ENCODE data around the gene XYLT1.
"Not testable (repeated sequence)": the region's sequence is repeated elsewhere in the genome, so short reads cannot be mapped to it uniquely, and the experiment has no call there.

Gene XYLT1, protein sequence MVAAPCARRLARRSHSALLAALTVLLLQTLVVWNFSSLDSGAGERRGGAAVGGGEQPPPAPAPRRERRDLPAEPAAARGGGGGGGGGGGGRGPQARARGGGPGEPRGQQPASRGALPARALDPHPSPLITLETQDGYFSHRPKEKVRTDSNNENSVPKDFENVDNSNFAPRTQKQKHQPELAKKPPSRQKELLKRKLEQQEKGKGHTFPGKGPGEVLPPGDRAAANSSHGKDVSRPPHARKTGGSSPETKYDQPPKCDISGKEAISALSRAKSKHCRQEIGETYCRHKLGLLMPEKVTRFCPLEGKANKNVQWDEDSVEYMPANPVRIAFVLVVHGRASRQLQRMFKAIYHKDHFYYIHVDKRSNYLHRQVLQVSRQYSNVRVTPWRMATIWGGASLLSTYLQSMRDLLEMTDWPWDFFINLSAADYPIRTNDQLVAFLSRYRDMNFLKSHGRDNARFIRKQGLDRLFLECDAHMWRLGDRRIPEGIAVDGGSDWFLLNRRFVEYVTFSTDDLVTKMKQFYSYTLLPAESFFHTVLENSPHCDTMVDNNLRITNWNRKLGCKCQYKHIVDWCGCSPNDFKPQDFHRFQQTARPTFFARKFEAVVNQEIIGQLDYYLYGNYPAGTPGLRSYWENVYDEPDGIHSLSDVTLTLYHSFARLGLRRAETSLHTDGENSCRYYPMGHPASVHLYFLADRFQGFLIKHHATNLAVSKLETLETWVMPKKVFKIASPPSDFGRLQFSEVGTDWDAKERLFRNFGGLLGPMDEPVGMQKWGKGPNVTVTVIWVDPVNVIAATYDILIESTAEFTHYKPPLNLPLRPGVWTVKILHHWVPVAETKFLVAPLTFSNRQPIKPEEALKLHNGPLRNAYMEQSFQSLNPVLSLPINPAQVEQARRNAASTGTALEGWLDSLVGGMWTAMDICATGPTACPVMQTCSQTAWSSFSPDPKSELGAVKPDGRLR

DNA sequence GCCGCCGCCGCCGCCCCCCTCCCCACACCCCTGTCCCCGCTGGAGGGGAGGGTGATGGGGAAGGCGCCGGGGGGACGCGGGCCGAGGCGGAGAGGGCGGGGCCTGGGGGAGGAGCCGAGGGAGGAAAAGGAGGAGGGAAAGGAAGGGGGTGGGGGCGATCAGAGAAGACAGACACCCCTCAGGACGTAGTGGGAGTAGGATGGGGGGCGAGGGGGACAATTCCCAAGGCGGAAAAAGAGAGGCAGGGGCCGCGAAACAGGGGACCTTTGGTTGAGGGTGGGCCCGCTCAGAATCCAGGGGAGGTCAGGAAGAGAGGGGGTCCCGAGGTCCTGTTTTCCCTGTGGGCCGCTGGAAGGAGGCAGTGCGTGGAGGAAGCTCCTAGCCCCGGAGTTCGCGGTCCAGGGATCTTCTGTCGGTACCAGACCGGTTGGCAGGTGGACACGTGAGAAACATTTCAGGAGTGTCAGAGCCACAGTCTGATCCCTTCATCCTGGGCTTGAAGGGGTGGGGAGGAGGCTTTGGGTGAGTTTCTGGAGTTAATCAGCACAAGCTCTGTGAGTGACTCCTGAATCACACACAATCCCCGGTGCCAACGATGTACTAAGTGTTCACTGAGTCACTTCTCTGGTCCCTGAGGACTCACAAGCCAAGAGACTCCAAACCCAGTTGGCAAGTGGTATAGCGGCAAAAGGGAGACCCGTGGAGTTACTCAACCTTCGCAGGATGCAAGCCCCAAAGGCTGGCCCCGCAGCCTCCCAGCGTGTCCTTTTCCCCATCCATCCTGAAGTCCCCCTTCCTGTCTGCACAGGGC lies at the start of gene XYLT1:
XYLT1 (minus strand) TSS at position 53 of the 811 bp plus-strand sequence. CDS start 164 bp downstream, outside the sequence.
- DNase-seq, result peak; percentile 59

DNA sequence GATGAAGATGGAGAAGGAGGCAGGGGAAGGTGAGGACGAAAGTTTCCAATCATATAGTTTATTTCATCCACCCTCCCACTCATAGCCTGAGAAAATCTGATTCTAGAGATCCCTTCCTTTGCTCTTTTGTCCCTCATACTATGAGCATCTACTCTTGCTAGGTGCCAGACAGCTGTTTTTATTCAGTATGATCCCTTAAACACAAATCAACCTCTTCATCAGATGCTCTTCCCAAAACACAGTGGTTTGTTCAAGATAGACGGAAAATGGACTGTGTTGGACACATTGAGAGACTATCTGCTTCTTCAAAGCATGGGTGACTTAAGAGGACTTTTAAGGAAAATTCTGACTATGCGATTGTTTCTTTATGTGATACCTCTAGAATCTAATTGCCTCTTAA lies 49.4 kb upstream of the XYLT1 start:
- DNase-seq, result no peak

DNA sequence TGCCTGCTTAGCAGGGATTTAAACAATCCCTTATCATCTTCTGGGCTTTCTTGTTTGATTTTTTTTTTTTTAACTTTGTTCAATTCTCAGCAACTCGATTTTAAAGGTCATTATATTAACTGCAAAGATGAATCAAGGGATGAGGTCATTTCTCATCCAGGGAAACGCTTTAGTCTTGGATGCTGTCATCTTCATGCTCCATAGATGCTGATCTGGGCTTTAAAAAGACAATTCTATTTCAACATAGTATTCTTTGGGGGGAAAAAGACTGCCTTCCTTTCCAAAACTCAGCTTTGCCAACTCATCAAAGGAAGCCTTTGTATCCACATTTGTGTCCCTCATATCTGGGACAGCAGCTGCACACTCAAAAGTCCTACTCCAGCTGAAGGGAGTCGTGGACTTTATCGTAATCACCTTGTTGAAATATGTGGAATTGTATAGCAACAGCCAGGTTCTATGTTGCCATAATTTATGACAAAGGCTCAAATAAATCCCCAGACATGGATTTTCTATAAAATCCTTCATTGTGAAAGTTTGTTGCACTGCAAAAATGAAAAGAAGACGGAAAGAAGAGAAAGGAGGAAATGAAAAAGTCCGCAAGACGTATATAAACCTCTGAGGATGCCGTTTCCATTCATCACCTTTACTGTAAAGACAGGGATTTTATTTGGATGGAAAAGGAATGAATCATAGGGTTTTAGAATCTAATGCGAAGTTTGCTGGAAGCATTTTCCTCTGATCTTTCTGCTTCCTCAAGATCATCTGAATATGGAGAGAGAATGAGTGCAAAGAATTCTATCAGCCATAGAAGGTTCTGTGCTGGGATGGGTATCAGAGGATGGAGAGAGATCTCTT lies 48.6 kb upstream of the XYLT1 start:
- no peak for DNase-seq

DNA sequence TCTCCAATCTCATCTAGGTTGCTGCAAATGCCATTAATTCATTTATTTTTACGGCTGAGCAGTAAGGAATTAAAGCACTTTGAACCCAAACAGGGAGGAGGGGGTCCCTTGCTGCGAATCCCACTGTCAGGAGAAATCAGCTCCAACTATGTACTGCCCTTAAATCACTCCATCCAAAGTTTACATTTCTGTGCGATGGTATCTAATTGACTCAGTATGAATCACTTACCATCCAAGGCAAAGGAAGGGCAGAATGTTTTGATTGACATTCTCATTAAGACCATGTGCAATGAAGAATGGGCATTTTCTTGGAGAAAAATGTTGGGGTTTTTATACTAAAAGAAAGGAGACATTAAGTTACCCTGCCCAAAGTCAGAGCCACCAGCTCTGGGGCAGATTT lies 47.7 kb upstream of the XYLT1 start:
- DNase-seq, result no peak

DNA sequence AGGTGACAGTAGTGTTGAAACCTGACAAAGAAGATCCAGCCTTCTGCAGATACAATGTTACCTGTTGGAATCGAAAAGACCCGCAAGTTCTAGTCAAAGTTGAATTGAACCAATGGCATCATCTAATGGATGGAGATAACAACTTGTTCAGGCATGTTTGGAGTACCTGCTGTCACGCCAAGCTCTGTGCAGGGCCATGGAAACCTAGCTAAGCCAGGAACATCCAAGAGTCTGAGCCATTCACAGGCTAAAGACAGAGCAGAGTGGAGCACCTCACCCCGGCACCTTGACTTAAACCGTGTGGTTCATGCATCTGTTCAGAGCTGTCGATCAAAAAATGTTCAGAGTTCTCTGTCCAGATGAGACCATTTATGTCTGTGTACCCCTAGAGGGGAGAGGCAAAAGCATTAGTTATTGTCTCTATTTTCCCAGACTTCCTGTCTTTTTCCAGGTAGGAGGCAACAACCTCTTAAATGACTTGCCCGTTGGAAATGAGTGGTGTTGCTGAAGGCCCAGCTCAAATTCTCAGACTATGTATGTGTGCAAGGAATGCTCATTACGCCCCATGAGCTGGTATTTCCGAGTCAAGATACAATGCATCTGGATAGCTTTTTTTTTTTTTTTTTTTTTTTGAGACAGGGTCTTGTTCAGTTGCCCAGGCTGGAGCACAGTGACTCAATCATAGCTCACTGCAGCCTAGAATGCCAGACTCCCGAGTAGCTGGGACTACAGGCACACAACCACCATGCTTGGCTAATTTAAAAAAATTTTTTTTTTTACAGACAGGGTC lies 44.9 kb upstream of the XYLT1 start:
- no peak for DNase-seq

DNA sequence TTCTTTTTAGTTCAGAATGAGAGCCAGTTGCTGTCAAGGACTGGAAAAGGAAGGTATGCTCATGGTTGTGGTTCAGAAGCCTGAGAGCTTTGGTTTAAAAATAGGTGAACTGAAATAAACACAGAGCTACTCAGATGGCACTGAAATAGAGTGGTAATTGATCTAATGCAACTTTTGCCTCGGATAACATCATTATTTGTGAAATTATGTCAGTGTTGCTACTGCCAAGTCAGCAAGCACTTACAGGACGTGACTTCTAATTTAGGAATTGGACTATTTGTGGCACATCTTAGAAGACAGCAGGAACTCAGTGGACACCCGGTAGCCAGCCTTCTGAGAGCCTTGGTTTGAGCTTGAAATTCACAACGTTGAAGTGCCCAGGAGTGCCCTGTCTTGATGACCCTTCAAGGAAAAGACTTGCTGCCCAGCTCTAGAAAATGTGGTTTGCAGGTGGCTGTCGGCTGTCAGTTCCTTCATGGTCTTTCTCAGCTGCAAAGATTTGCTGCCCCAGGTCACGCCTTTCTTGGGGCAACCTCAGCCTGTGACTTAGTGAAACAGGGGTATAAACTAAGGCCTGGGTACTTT lies 42.0 kb upstream of the XYLT1 start:
- DNase-seq, result no peak

DNA sequence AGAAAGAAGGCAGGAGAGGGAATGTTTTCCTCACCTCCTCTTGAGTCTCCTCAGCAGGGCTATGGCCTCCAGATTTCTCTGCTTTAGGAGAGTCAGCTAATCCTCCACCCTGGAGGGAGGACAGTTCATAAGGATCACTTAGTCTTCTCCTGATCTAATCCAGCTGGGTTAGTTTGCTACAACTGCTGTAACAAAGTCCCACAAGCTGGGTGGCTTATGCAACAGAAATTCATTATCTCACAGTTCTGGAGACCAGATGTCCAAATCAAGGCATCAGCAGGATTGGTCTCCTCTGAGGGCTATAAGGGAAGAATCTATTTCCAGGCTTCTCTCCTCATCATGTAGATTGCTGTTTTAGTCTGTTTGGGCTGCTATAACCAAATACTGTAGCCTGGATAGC lies 40.6 kb upstream of the XYLT1 start:
- DNase-seq, result no peak

DNA sequence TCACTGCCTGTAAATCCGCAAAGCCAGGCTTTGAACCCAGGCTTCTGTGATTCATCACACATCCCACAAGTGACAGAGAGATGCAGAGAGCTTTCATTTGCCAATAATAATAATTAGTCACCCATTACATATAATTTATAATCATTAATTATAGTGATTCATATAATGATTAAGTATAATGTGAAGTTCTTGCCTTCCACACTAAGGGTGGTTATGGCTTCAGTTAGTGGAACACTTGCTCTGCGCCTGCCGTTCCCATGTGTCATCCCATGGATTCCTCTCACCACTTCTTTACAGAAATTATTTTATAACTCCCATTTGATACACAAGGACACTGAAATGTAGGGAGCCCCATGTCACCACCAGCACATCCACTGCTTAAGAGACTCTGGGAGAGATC lies 39.8 kb upstream of the XYLT1 start:
- no peak for DNase-seq

DNA sequence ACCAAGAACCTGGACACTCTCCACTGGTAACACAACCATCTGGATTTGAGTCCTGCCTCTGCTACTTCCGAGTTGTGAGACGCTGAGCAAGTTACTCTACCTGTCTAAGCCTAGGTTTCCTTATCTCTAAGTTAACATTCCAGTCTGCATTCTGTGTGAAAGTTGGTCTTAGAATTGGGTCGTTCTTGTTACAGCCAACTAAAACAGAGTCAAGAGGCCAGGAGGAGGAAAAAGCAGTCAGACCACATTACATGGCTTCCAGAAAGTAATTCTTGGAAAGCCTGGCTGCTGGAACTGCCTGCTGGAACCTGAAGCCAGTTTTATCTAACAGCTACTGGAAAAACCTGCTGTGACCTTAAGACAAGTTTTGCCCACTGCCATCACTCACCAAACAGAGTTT lies 38.4 kb upstream of the XYLT1 start:
- no peak for DNase-seq

DNA sequence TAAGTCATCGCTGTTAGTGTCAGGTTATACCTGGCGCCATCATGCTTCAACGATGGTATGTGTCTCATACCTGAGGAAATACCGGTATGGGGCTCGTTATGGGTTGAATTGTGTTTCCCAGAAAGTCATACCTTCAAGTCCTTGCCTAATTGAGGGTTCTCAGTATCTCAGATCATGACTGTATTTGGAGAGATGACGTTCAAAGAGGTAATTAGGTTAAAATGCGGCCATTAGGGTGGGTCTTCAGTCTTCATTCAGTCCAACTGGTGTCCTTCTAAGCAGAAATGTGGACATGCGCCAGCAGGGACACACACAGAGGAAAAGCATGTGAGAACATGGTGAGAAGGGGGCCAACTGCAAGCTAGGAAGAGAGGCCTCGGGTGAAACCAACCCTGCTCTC lies 37.5 kb upstream of the XYLT1 start:
- no peak for DNase-seq

DNA sequence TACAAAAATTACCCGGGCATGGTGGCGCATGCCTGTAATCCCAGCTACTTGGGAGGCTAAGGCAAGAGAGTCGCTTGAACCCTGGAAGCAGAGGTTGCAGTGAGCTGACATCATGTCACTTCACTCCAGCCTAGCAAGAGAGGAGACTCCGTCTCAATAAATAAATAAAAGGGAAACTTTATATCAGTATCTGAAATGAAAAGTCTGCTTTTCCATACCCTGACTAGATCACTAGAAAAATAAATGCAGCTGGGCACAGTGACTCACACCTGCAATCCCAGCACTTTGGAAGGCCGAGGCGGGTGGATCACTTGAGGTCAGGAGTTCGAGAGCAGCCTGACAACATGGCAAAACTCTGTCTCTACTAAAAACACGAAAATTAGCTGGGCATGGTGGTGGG lies 36.8 kb upstream of the XYLT1 start:
- DNase-seq, result not testable (repeated sequence)

DNA sequence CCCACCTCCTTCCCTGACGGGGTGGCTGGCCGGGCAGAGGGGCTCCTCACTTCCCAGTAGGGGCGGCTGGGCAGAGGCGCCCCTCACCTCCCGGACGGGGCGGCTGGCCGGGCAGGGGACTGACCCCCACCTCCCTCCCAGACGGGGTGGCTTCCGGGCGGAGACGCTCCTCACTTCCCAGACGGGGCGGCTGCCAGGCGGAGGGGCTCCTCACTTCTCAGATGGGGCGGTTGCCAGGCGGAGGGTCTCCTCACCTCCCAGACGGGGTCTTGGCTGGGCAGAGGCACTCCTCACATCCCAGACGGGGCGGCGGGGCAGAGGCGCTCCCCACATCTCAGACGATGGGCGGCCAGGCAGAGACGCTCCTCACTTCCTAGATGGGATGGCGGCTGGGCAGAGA lies 35.1 kb upstream of the XYLT1 start:
- DNase-seq, result not testable (repeated sequence)

DNA sequence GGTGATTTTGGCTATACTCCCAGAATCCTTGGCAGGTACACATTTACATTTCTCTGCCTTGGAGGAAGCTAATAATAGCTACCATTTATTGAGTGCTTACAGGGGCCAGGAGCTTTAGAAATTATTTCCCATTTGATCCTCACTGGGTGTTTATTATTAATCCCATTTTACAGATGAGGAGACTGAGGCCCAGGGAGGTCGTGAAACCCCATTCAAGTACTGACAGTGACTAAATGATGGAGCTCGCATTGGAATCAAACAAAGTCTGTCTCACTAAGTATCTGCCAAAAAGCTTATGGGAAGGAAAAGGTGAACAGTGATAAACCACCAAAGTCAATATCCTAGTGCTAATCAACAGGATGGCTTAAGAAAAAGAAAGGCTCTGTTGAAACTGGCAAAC lies 33.3 kb upstream of the XYLT1 start:
- no peak for DNase-seq

DNA sequence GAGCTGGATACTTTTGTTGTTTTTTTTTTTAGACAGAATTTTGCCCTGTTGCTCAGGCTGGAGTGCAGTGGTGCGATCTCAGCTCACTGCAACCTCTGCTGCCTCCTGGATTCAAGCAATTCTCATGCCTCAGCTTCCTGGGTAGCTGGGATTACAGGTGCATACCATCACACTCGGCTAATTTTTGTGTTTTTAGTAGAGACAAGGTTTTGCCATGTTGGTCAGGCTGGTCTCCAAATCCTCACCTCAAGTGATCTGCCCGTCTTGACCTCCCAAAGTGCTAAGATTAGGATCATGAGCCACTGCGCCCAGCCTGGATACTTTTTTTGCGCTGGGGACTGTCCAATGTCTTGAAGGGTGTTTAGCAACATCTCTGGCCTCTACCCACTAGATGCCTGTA lies 32.6 kb upstream of the XYLT1 start:
- no peak for DNase-seq

DNA sequence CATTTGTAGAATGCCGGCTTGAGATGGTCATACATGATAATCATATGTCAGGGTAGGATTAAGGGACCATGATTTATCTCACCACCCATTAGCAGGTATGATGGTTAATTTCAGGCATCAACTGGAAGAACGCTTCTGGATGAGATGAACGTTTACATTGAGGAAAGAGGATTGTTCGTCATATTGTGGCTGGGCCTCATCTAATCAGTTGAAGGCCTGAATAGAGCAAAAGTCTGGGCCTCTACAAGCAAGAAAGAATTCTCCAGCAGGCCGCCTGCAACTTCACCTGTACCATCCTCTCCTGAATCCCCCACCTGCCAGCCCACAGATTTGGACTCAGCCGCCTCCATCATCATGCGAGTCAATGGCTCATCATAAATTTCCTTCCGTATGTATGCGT lies 30.6 kb upstream of the XYLT1 start:
- DNase-seq, result no peak

DNA sequence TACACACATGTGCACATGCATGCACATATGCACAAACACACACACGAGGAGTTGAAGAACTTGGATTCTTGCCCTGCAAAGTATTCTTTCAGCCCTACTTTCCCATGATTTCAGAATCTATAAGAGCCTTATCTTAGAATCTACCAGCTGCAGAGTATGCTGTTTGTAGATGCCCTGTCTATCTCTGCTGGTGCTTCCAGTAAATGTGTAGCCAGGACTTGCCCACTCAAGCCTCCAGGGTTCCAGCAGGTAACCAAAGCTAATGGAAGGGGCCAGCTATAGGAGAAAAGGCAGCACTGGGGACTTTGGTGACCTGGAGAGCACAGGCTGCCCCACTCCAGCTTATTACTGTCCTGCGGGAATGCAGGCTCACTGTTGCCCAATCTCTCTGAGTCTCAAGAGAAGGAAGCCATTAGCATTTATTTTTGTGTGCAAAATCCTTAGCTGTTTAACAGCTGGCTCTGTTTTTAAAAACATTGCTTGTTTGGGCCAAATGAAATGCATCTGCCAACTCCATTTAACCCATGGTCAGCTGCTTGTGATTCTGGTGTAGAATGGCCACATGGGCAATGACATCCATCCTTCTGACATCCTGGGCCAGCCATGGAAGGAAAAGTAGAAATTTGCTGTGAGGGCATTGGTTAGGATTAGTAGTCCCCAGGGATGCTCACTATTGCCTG lies 28.6 kb upstream of the XYLT1 start:
- no peak for DNase-seq

DNA sequence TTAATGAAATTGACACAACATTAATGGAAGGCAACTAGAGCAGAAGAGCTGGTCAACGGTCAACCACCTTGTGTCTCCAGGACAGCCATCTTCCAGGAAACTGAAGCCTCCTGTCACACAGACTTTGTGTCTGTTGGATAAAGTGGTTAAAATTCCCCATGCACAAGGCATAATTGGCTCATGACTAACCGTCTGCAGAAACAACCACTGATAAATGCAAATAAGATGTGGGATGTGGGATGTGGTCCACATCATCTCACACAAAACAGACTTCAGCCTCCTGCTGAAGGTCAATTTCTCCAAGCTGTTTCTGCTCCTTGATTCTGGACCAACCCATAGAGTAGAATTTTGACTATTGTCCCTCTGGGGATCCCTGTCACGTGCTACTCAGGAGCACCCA lies 26.9 kb upstream of the XYLT1 start:
- no peak for DNase-seq

DNA sequence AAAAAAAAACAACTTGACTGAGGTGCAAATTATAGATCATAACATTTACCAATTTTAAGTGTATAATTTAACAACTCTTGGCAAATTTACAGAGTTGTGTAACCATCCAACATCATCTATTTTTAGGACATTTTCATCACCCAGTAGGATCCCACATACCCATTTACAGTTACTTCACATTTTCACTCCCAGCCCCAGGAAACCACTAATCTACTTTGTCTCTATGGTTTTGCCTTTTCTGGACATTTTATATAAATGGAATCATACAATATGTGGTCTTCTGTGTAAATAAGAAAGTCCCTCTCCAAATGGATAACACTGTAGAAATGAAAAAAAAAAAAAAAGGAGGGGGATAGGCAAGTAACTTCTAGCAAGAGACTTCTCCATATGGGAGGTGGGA lies 26.1 kb upstream of the XYLT1 start:
- DNase-seq, result no peak

DNA sequence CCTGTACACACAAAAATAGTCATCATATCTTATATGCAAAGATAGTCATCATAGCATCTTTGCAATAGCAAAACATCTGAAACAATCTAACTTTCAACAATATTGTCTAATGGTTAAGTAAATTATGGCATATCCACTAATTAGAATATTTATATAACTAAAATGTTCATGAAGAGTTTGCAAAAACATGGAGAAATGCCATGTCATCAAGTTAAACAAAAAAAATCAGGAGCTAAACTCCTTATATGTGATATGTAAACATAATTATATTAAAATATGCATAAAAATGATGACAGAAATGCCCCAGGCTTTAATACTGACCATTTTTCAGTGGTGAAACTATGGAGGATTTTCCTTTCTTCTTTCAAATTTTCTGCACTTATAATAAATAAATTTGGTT lies 22.3 kb upstream of the XYLT1 start:
- no peak for DNase-seq

DNA sequence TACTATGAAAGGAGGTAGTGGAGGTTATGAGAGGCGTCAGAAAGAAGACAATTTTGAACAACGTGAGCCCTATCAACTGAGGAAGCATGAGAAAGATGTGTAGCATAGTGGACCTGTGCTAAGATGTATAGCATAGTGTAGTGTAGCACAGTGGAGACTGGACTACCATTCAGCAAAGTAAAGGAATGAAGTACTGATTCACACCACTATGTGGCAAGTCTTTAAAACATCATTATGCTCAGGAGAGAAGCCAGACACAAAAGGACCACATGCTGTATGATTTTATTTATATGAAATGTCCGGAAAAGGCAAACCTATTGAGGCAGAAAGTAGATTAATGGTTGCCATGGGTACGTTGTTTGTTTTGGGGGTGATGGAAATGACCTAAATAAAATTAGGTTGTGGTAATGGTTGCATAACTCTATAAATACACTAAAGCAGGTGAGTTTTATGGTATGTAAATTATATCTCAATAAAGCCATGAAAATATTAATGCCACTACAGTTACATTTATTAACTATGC lies 20.4 kb upstream of the XYLT1 start:
- no peak for DNase-seq

Measured in stimulated activated CD4-positive, alpha-beta T cell treated with anti-CD3 and anti-CD28 coated beads, Interleukin-12 subunit alpha, Interleukin-12 subunit beta, amount 100 ng/mL, for 4 hours (primary cell).